Eye (tissue), 1 donor: ENCODE results near the gene PDE6G.
"Not testable (repeated sequence)": the region's sequence is repeated elsewhere in the genome, so short reads cannot be mapped to it uniquely, and the experiment has no call there.

Source experiments
- DNase-seq: peaks from one replicate; pipeline ENCODE4 v3.0.0-alpha.2; 2015

PDE6G gene

GRCh38 chr17:81621494-81622130 lies 34.7 kb downstream of the PDE6G start:
- DNase-seq, result no peak

- not testable (repeated sequence) for DNase-seq
Measured at GRCh38 chr17:81618307-81618706, 38.0 kb downstream of the PDE6G start.

GRCh38 chr17:81616877-81617276 lies 39.5 kb downstream of the PDE6G start:
- DNase-seq, result no peak

GRCh38 chr17:81615401-81615930 lies 40.9 kb downstream of the PDE6G start:
- no peak for DNase-seq

DNA sequence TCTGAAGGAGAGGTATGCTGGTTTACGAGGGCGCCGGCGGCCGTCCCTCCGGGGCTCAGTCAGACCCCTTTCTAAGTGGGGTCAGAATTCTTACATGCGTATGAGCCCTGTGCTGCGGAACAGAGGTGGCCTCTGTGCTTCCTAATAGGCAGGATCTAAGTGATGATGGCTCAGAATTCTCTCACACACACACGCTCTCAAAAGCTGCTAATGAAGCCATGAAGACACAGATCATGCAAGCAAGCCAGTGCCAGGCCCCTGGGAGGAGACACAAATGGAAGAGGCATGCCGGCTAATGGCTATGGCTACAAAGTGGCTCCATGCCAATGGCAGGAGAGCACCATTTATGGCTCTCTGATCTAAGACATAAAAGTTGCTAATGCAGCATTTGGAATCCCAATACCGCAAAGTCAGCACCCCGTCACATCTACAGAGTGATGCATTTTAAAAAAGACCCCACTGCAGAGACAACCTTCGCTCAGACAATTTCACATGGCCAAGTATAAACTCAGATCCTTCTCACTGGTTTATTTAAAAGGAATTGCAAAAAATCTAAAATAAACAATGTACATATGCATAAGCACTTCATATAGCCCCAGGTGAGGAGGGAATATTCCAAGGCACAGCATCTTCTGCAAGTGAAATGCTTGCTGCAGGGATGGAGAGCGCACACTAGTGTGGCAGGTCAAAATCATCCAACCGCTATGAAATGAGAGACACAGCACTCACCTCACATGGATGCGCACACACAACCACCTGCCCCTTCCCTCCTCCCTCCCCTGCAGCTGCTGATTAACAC lies 44.0 kb downstream of the PDE6G start:
- peak; percentile 66 for DNase-seq

DNA sequence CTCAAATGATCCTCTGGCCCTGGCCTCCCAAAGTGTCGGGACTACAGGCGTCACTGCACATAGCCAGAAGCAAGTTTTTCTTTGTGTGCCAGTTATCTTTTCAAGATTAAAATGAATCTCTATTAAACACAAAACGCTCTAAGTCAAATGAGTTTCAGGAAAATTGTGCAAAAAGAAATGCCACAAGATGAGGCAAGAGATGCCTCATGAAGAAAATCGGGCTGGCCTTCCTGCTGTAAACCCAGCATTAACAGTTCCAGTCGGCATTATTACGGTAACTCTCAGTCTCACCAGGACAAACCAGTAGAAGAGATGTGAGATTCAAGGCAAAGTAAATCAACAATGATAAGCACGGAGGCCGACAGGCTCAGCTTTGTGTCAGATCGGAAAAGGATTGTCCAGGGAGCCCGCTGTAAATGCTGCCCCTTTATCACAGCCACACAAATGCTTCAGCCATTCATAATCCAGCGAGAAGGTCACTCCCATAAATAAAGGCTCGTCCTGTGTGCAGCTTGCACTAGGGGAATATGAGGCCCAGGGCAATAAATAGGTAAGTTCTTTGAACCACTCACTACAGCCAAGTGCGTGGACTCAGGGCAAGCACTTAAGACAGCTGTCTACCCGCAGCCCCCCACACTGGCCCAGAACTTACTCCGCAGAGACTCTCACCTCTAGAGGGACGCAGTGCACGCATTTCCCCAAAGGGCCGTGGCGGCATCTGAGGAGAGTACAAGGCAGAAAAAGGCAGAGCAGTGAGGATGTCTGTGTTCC lies 46.6 kb downstream of the PDE6G start:
- DNase-seq, result peak; percentile 5

- DNase-seq, result no peak
Measured at GRCh38 chr17:81608605-81609004, 47.7 kb downstream of the PDE6G start.

GRCh38 chr17:81608082-81608481 lies 48.3 kb downstream of the PDE6G start:
- DNase-seq, result no peak

DNA sequence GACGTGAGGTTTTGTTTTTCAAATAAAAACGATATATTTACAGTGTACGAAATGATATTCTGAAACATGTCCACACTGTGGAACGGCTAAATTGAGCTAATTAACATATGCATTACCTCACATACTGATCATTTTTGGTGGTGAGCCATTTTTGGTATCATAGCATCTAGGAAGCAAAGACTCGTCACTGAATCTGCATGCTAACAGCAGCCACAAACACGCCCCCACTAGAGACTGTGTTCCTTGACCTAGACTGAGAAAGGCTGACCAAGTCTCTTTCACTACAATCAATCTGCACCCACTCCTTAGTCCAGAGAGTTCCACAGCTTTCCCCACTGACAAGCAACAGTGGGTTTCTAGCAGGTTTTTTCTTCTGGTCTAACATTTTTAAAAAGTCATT lies 48.9 kb downstream of the PDE6G start:
- no peak for DNase-seq

- no peak for DNase-seq
Measured at GRCh38 chr17:81603846-81604610, 52.3 kb downstream of the PDE6G start.

GRCh38 chr17:81601525-81602120 lies 54.7 kb downstream of the PDE6G start:
- DNase-seq, result peak; percentile 91
